ENCODE data around the gene CSF1. TPM values are rescaled to one million over a fixed set of nuclear protein-coding genes. Genes with fewer than 3 reads are reported as not detected.

CSF1 gene
- total RNA-seq, 1 donor, result 53.9 TPM

GRCh38 chr1:109906160-109906838 lies 4.3 kb upstream of the CSF1 start:
- Histone ChIP-seq H2AFZ (ENCODE audit: low read length) (no peak overlapping the region), H3K9me3 (ENCODE audit: low read depth, low read length) (no peaks in the 10 kb centered on the region), H3K4me2 (ENCODE audit: insufficient read depth, low read length) (no peak overlapping the region), H3K4me3 (ENCODE audit: insufficient read depth, low read length) (no peak overlapping the region), H3K27ac (ENCODE audit: low read depth, low read length) (no peak overlapping the region), H3K27me3 (ENCODE audit: insufficient read depth, low read length) (no peaks in the 10 kb centered on the region), H3K36me3 (ENCODE audit: insufficient read depth, low read length) (no peaks in the 10 kb centered on the region), H3K79me2 (ENCODE audit: insufficient read depth, low read length) (peaks cover 3% of the 10 kb centered on the region), H4K20me1 (ENCODE audit: insufficient read depth, low read length) (no peaks in the 10 kb centered on the region), H3K4me1 (ENCODE audit: insufficient read depth, low read length) (peaks cover 8% of the 10 kb centered on the region)
- DNase-seq (ENCODE audit: insufficient read length, low spot score, missing footprints), result no peak
- TF ChIP-seq CTCF (IDR thresholded peaks at IDR 0.05; ENCODE audit: extremely low read depth, low read depth, low read length), result no peak

GRCh38 chr1:109906839-109907180 lies 3.8 kb upstream of the CSF1 start:
- no peak for TF ChIP-seq CTCF (IDR thresholded peaks at IDR 0.05; ENCODE audit: extremely low read depth, low read depth, low read length)
- no peaks in the 10 kb centered on the region for H3K27me3 ChIP-seq (ENCODE audit: insufficient read depth, low read length)
- peaks cover 10% of the 10 kb centered on the region for H3K4me1 ChIP-seq (ENCODE audit: insufficient read depth, low read length)
- DNase-seq (ENCODE audit: insufficient read length, low spot score, missing footprints), result peak; percentile 52
- no peak overlapping the region for H2AFZ ChIP-seq (ENCODE audit: low read length)
- H4K20me1 ChIP-seq (ENCODE audit: insufficient read depth, low read length), result peaks cover 2% of the 10 kb centered on the region
- no peaks in the 10 kb centered on the region for H3K9me3 ChIP-seq (ENCODE audit: low read depth, low read length)
- no peak overlapping the region for H3K4me3 ChIP-seq (ENCODE audit: insufficient read depth, low read length)
- H3K79me2 ChIP-seq (ENCODE audit: insufficient read depth, low read length), result peaks cover 8% of the 10 kb centered on the region
- no peak overlapping the region for H3K4me2 ChIP-seq (ENCODE audit: insufficient read depth, low read length)
- no peaks in the 10 kb centered on the region for H3K36me3 ChIP-seq (ENCODE audit: insufficient read depth, low read length)
- no peak overlapping the region for H3K27ac ChIP-seq (ENCODE audit: low read depth, low read length)

GRCh38 chr1:109907190-109907774 lies 3.4 kb upstream of the CSF1 start:
- peaks cover 13% of the 10 kb centered on the region for H3K79me2 ChIP-seq (ENCODE audit: insufficient read depth, low read length)
- no peaks in the 10 kb centered on the region for H3K9me3 ChIP-seq (ENCODE audit: low read depth, low read length)
- peaks cover 7% of the 10 kb centered on the region for H4K20me1 ChIP-seq (ENCODE audit: insufficient read depth, low read length)
- no peak overlapping the region for H3K4me2 ChIP-seq (ENCODE audit: insufficient read depth, low read length)
- peak; percentile 66 for DNase-seq (ENCODE audit: insufficient read length, low spot score, missing footprints)
- H3K36me3 ChIP-seq (ENCODE audit: insufficient read depth, low read length), result no peaks in the 10 kb centered on the region
- H3K4me3 ChIP-seq (ENCODE audit: insufficient read depth, low read length), result no peak overlapping the region
- H3K27me3 ChIP-seq (ENCODE audit: insufficient read depth, low read length), result no peaks in the 10 kb centered on the region
- no peak overlapping the region for H2AFZ ChIP-seq (ENCODE audit: low read length)
- no peak overlapping the region for H3K27ac ChIP-seq (ENCODE audit: low read depth, low read length)
- H3K4me1 ChIP-seq (ENCODE audit: insufficient read depth, low read length), result peaks cover 14% of the 10 kb centered on the region
- TF ChIP-seq CTCF (IDR thresholded peaks at IDR 0.05; ENCODE audit: extremely low read depth, low read depth, low read length), result no peak

- peaks cover 21% of the 10 kb centered on the region for H4K20me1 ChIP-seq (ENCODE audit: insufficient read depth, low read length)
- H2AFZ ChIP-seq (ENCODE audit: low read length), result no peak overlapping the region
Measured at GRCh38 chr1:109908836-109909235, 1.8 kb upstream of the CSF1 start.

More at GRCh38 chr1:109908836-109909235, 1.8 kb upstream of the CSF1 start:
- Histone ChIP-seq H3K4me2 (ENCODE audit: insufficient read depth, low read length) (no peak overlapping the region), H3K4me3 (ENCODE audit: insufficient read depth, low read length) (no peak overlapping the region), H3K4me1 (ENCODE audit: insufficient read depth, low read length) (peaks cover 30% of the 10 kb centered on the region), H3K27me3 (ENCODE audit: insufficient read depth, low read length) (no peaks in the 10 kb centered on the region), H3K36me3 (ENCODE audit: insufficient read depth, low read length) (peaks cover 7% of the 10 kb centered on the region), H3K79me2 (ENCODE audit: insufficient read depth, low read length) (peaks cover 29% of the 10 kb centered on the region), H3K27ac (ENCODE audit: low read depth, low read length) (no peak overlapping the region), H3K9me3 (ENCODE audit: low read depth, low read length) (no peaks in the 10 kb centered on the region)
- no peak for TF ChIP-seq CTCF (IDR thresholded peaks at IDR 0.05; ENCODE audit: extremely low read depth, low read depth, low read length)
- no peak for DNase-seq (ENCODE audit: insufficient read length, low spot score, missing footprints)

Data from osteoblast (primary cell).